Stimulated activated CD8-positive, alpha-beta memory T cell treated with anti-CD3 and anti-CD28 coated beads, Interleukin-4, amount 100 ng/mL, for 1 hour (primary cell): Measurements from ENCODE around the gene COG1.

Source experiments
- DNase-seq, 2 donors: peaks; one replicate each; pipeline ENCODE4 v3.0.0-alpha.2; 2020; ENCODE audit warnings: low read depth in 2 of 2, low spot score in 1 of 2

COG1 gene

GRCh38 chr17:73166731-73167581 lies 25.9 kb upstream of the COG1 start:
- DNase-seq: no peak

- no peak for DNase-seq
Observed at GRCh38 chr17:73168667-73169066, 24.2 kb upstream of the COG1 start.

- no peak for DNase-seq
Observed at GRCh38 chr17:73170324-73170723, 22.5 kb upstream of the COG1 start.

GRCh38 chr17:73172252-73172651 lies 20.6 kb upstream of the COG1 start:
- no peak for DNase-seq

GRCh38 chr17:73174126-73174525 lies 18.7 kb upstream of the COG1 start:
- no peak for DNase-seq

GRCh38 chr17:73175962-73176565 lies 16.8 kb upstream of the COG1 start:
- DNase-seq: no peak

GRCh38 chr17:73179387-73179786 lies 13.5 kb upstream of the COG1 start:
- DNase-seq: no peak

GRCh38 chr17:73179878-73180277 lies 13.0 kb upstream of the COG1 start:
- no peak for DNase-seq

DNA sequence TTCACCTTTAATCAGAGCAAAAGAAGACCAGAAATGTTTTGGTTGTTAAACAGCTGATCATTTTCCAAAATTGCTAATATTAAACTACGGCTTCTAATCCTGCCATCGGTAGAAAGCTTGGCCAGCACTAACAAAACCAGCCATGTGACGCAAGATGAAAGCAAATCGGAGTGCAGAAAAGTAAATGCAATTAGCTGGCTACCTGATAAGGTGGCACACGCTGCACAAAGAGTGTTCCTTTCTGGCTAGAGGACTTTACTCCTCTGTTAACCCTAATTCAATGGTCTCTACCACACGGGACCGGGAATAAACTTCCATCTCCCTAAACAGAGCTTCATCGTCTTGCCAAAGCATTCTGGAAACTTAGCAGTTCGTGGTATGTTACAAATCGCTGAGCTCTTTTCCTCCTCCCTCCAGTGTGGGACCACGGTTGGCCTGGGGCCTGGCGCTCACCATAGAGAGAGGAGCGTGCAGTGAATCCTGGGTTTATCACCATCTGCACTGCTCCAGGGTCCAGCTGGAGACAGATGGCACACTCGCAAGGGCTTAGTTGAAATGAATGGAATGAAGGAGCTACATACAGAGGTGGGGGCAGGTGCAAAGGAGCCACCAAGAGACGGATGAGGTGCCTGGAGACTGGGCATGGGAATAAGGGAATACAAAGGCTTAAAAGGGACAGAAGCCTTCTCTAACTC lies 10.1 kb upstream of the COG1 start:
- DNase-seq: no peak

DNA sequence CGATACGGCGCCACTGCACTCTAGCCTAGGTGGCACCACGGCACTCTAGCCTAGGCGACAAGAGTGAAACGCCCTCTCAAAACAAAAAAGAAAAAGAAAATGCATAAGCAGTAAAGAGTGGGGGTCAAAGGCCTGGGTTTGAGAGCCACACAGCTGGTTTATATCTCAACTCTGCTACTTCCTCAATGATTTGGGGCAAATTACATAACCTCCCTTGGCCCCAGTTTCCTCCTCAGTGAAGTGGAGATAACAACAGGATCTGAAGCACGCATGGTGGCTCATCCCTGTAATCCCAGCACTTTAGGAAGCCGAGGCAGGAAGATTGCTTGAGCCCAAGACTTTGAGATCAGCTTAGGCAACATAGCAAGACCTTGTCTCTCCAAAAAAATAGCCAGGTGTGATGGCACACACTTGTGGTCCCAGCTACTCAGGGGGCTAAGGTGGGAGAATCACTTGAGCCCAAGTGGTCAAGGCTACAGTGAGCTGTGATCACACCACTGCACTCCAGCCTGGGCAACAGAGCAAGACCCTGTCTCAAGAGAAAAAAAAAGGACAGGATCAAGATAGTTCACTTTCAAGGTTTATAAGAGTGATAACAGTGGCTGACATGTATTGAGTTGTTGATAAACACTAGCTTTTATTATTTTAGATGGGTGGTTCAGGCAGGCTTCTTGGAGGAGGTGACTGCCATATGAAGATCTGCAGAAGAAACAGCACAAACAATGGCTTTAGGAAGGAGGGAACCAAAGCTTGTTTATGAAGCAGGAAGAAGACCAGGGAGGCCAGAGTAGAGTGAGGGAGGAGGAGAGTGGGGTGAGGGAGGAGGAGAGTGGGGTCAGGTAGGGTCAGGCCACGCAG lies 8.5 kb upstream of the COG1 start:
- DNase-seq: no peak

DNA sequence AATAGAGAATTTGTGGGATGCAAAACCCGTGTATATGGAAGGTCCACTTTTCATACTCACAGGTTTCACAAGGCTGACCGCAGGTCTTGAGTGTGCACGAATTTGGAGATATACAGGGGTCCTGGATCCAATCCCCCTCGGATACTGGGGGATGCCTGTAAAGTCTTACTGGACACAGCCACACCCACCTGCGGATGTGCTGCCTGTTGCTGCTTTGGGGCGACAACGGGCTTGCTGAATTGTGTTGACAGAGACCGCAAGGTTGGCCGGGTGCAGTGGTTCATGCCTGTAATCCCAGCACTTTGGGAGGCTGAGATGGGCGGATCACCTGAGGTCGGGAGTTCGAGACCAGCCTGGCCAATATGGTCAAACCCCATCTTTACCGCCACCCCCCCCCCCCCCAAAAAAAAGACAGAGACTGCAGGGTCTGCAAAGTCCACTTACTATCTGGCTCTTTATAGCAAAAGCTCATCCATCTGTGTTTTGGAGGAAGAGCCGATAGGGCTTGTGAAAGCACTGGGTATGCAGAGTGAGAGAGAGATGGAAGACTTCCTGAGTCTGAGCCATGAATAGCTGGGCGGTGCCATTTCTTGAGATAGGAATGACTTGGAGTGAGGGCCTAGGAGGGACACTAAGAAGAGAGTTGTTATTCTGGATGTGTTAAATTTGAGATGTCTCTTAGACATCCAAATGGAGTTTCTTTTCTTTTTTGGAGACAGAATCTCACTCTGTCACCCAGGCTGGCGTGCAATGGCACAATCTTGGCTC lies 6.4 kb upstream of the COG1 start:
- no peak for DNase-seq

GRCh38 chr17:73187203-73187769 lies 5.6 kb upstream of the COG1 start:
- DNase-seq: no peak

GRCh38 chr17:73188011-73188410 lies 4.8 kb upstream of the COG1 start:
- DNase-seq: no peak

DNA sequence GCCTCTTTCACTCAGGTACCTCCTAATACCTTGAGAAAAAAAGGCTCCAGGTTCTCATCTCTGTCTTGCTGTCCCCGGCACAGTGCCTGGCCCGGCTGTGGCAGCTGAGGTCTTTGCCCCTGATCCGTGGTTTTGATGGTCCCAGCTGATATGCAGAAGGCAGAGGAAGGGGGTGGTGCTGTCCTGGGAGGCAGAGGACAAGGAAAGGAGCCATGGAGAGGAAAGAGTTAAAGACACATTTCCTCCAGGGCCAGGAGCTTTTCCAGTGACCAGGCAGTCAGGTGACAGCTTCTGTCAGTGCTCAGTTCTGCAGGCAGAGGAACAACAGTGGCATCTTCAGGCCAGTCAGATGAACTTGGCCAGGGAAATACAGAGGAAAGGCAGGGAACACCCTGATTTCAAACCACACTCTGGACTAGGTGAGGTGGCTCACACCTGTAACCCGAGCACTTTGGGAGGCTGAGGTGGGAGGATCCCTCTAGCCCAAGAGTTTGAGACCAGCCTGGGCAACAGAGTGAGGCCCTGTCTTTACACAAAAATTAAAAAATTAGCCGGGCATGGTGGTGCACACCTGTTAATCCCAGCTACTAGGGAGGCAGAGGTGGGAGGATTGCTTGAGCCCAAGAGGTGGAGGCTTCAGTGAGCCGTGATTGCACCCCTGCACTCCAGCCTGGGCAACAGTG lies 3.3 kb upstream of the COG1 start:
- DNase-seq: no peak

DNA sequence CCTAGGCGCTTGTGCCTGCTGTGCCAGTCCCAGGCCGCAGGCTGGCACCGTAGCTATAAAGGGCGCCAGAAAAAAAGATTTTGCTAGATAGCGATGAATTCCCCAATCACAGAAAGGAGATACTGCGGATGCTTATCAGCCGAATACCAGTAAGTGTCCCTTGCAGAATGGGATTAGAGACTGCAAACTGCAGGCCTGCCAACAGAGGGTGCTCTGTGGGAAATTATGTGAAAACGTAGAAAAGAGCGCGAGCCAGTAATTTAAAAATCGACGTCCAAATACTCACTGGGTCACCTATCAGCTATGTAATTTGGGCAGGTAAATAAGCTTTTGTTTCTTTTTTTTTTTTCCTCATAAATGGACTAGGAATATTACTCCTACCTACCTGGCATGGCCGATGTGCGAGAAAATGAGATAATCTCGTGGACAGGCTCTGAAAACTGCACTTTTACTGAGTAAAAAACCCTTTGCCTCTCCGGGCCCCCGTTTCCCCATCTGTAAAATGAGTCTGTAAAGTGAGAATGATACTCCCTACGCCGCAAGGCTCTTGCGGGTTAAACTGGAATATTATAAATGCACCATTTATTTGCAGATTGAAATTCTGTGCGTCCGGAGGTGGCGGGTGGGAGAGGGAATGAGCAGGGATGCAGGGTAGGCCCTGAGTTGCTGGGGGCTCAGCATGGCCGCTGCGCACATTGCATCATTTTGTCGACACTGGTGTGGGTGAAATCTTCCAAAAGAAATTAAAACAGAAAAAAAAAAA lies 1.2 kb upstream of the COG1 start:
- DNase-seq: peak in 1 of 2 donors; percentile 35

- peak in 1 of 2 donors; percentile 25 for DNase-seq
Observed at GRCh38 chr17:73192206-73192893, 505 bp upstream of the COG1 start.

- DNase-seq: no peak
Observed at GRCh38 chr17:73194514-73195222, 1.8 kb downstream of the COG1 start.

GRCh38 chr17:73196500-73196899 lies 3.6 kb downstream of the COG1 start:
- DNase-seq: no peak
